Smooth muscle cell (in vitro differentiated cells): ENCODE results near the gene XPOT. TPM values are rescaled to one million over a fixed set of nuclear protein-coding genes. Genes with fewer than 3 reads are reported as not detected.
A peak's percentile ranks its signal among the peaks of the same experiment; 100 is the strongest.

ENCODE experiments used
- DNase-seq: peaks from one replicate; lab custom pipeline; 2025; ENCODE audit not compliant: unreplicated experiment; lab: John Stamatoyannopoulos, UW
- H2AFZ ChIP-seq: fragments of 200-600 bp; sonication (generic); 2 replicates; pipeline ENCODE4 v1.6.0; 2016; ENCODE audit warnings: antibody characterized with exemption, low read depth, mild to moderate bottlenecking
- H3F3A ChIP-seq: fragments of 200-600 bp; sonication (generic); 2 replicates; pipeline ENCODE4 v1.6.0; 2017; ENCODE audit warnings: antibody characterized with exemption, low read depth
- H3K27ac ChIP-seq: fragments of 200-600 bp; sonication (generic); 2 replicates; pipeline ENCODE4 v1.5.1; 2016; ENCODE audit warnings: low read depth, mild to moderate bottlenecking
- H3K27me3 ChIP-seq: fragments of 200-600 bp; sonication (generic); 2 replicates; pipeline ENCODE4 v1.6.1; 2016; ENCODE audit warnings: low read depth, mild to moderate bottlenecking
- H3K36me3 ChIP-seq: fragments of 200-600 bp; sonication (generic); 2 replicates; pipeline ENCODE4 v1.5.1; 2016; ENCODE audit warnings: low read depth
- H3K4me1 ChIP-seq: fragments of 200-600 bp; sonication (generic); 2 replicates; pipeline ENCODE4 v1.5.1; 2016; ENCODE audit warnings: low read depth
- H3K4me2 ChIP-seq: fragments of 200-600 bp; sonication (generic); 2 replicates; pipeline ENCODE4 v1.6.0; 2016; ENCODE audit warnings: mild to moderate bottlenecking
- H3K4me3 ChIP-seq: fragments of 200-600 bp; sonication (generic); 2 replicates; pipeline ENCODE4 v1.5.1; 2016; ENCODE audit warnings: mild to moderate bottlenecking
- H3K79me2 ChIP-seq: fragments of 200-600 bp; sonication (generic); 2 replicates; pipeline ENCODE4 v1.6.0; 2016; ENCODE audit warnings: low read depth, mild to moderate bottlenecking
- H3K9ac ChIP-seq: fragments of 200-600 bp; sonication (generic); 2 replicates; pipeline ENCODE4 v1.6.0; 2016; ENCODE audit warnings: low read depth
- H3K9me3 ChIP-seq: fragments of 200-600 bp; sonication (generic); replicated peaks from 2 replicates; pipeline ENCODE4 v1.5.1; 2016; ENCODE audit warnings: low read depth
- H4K20me1 ChIP-seq: fragments of 200-600 bp; sonication (generic); 2 replicates; pipeline ENCODE4 v1.6.0; 2016; ENCODE audit warnings: low read depth
- CTCF ChIP-seq: fragments of 200-600 bp; sonication (generic); IDR thresholded peaks from 2 replicates; pipeline ENCODE4 v1.5.1; 2017; ENCODE audit warnings: borderline replicate concordance, mild to moderate bottlenecking, antibody characterized with exemption; ENCODE audit not compliant: insufficient read depth, poor library complexity, severe bottlenecking
- WGBS: methylation state at CpG from one replicate; pipeline ENCODE4 v1.1.7; 2016; ENCODE audit warnings: low lambda C conversion rate; 5-methylcytosine and 5-hydroxymethylcytosine counted together
- polyA plus RNA-seq: library from polyadenylated mRNA; unstranded; fragments of >200 nt; fragmentation: Nextera tagmentation; extraction: Ambion mirVana; gene quantifications from 2 replicates; pipeline ENCODE4 v1.2.1, GENCODE V29; 2016
- total RNA-seq: library from RNA; depleted of rRNA; stranded (reverse); fragments of >200 nt; gene quantifications from 2 replicates; pipeline ENCODE4 v1.2.3, GENCODE V29; 2014

Gene XPOT
- total and polyA plus RNA-seq, 2 experiments from 2014 or later = 42.9 to 70.7 TPM

- Histone ChIP-seq H4K20me1 (peaks cover 17% of the 10 kb centered on the region), H3K79me2 (peaks cover 3% of the 10 kb centered on the region), H3K4me3 (no peak overlapping the region), H3K4me2 (no peak overlapping the region), H3F3A (peaks cover 12% of the 10 kb centered on the region), H3K4me1 (peaks cover 5% of the 10 kb centered on the region), H3K27me3 (no peaks in the 10 kb centered on the region), H2AFZ (no peak overlapping the region), H3K9me3 (no peaks in the 10 kb centered on the region), H3K9ac (no peak overlapping the region), H3K27ac (no peak overlapping the region), H3K36me3 (peaks cover 16% of the 10 kb centered on the region)
- 99% methylated on average over 2 of the region's 2 CpGs for WGBS
- no peak for TF ChIP-seq CTCF
- DNase-seq = no peak
Observed at GRCh38 chr12:64445490-64445889, 41.3 kb downstream of the XPOT start.

- Histone ChIP-seq H3K4me3 (no peak overlapping the region), H3K4me1 (peaks cover 12% of the 10 kb centered on the region), H3K27ac (no peak overlapping the region), H3F3A (peaks cover 15% of the 10 kb centered on the region), H2AFZ (no peak overlapping the region), H4K20me1 (peaks cover 9% of the 10 kb centered on the region), H3K4me2 (no peak overlapping the region), H3K36me3 (peaks cover 16% of the 10 kb centered on the region), H3K9ac (no peak overlapping the region), H3K79me2 (peaks cover 3% of the 10 kb centered on the region), H3K27me3 (no peaks in the 10 kb centered on the region), H3K9me3 (no peaks in the 10 kb centered on the region)
- no peak for DNase-seq
- 95% methylated on average over 1 of the region's 1 CpG for WGBS
- no peak for TF ChIP-seq CTCF
Observed at GRCh38 chr12:64446295-64446694, 42.1 kb downstream of the XPOT start.

GRCh38 chr12:64450057-64450640, 46.0 kb downstream of the XPOT start:
- Histone ChIP-seq H3K4me2 (peak overlapping the region; percentile 96), H2AFZ (no peak overlapping the region), H3K27ac (peak overlapping the region; percentile 100), H3F3A (peaks cover 23% of the 10 kb centered on the region), H3K9ac (no peak overlapping the region), H3K36me3 (peaks cover 6% of the 10 kb centered on the region), H4K20me1 (peaks cover 12% of the 10 kb centered on the region), H3K9me3 (no peaks in the 10 kb centered on the region), H3K79me2 (peaks cover 22% of the 10 kb centered on the region), H3K27me3 (no peaks in the 10 kb centered on the region), H3K4me1 (peaks cover 20% of the 10 kb centered on the region), H3K4me3 (no peak overlapping the region)
- DNase-seq = no peak
- TF ChIP-seq CTCF = no peak
- 65% methylated on average over 2 of the region's 2 CpGs for WGBS
